Ishikawa (cell line): ENCODE measurements around the gene DAB1.

Experiments
- CEBPB ChIP-seq: IDR thresholded peaks from 2 replicates; pipeline ENCODE4 v1.6.1; 2012
- CREB1 ChIP-seq: IDR thresholded peaks from 2 replicates; pipeline ENCODE4 v1.6.1; 2012; ENCODE audit warnings: low read depth
- EGR1 ChIP-seq: IDR thresholded peaks from 2 replicates; pipeline ENCODE4 v1.6.1; 2012
- EP300 ChIP-seq: IDR thresholded peaks from 2 replicates; pipeline ENCODE4 v1.6.1; 2012; ENCODE audit warnings: borderline replicate concordance
- FOXM1 ChIP-seq: IDR thresholded peaks from 2 replicates; pipeline ENCODE4 v1.6.1; 2012; ENCODE audit warnings: low read depth, borderline replicate concordance
- NFIC ChIP-seq: IDR thresholded peaks from 2 replicates; pipeline ENCODE4 v1.6.1; 2012
- RAD21 ChIP-seq: IDR thresholded peaks from 2 replicates; pipeline ENCODE4 v1.6.1; 2012; ENCODE audit warnings: low read depth
- TAF1 ChIP-seq: IDR thresholded peaks from 2 replicates; pipeline ENCODE4 v1.6.1; 2012; ENCODE audit warnings: low read depth, mild to moderate bottlenecking
- TCF12 ChIP-seq: IDR thresholded peaks from 2 replicates; pipeline ENCODE4 v1.6.1; 2012; ENCODE audit warnings: low read depth
- TEAD4 ChIP-seq: IDR thresholded peaks from 2 replicates; pipeline ENCODE4 v1.6.1; 2012
- USF1 ChIP-seq: IDR thresholded peaks from 2 replicates; pipeline ENCODE4 v1.6.1; 2012
- YY1 ChIP-seq: IDR thresholded peaks from 2 replicates; pipeline ENCODE4 v1.6.1; 2012; ENCODE audit warnings: low read depth
- ZBTB7A ChIP-seq: IDR thresholded peaks from 2 replicates; pipeline ENCODE4 v1.6.1; 2012; ENCODE audit warnings: low read depth
- TF ChIP-seq, protein P1 (sequence below): IDR thresholded peaks from 2 replicates; pipeline ENCODE4 v1.6.1; 2012
- TF ChIP-seq, protein P2 (sequence below): IDR thresholded peaks from 2 replicates; pipeline ENCODE4 v1.6.1; 2012; ENCODE audit warnings: low read depth, mild to moderate bottlenecking

DAB1 gene

DNA sequence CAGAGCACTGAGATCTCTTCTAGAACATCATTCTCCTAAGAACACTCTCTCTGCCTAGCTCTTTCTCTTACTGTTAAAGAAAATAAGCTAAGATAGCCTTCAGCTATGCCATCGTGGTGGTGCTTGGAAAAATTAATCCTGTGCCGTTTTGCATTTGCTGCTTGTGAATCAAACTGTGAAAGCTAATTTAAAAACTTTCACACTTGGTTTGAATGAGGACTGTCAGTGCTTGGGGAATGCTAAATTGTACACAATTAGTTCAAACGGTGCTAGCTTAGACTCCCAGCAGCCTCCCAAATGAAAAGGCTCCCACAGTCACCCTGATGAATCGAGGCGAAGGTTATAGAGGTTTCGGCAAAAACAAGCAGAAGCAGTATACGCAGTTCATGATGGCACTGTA is 79.6 kb downstream of the DAB1 start:
- TF ChIP-seq RAD21 (no peak), NFIC (no peak), FOXM1 (no peak), TEAD4 (no peak), EGR1 (no peak), EP300 (no peak), ZBTB7A (no peak), USF1 (no peak)
- TF ChIP-seq, protein P1, sequence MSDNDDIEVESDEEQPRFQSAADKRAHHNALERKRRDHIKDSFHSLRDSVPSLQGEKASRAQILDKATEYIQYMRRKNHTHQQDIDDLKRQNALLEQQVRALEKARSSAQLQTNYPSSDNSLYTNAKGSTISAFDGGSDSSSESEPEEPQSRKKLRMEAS, result no peak
- TF ChIP-seq, protein P2, sequence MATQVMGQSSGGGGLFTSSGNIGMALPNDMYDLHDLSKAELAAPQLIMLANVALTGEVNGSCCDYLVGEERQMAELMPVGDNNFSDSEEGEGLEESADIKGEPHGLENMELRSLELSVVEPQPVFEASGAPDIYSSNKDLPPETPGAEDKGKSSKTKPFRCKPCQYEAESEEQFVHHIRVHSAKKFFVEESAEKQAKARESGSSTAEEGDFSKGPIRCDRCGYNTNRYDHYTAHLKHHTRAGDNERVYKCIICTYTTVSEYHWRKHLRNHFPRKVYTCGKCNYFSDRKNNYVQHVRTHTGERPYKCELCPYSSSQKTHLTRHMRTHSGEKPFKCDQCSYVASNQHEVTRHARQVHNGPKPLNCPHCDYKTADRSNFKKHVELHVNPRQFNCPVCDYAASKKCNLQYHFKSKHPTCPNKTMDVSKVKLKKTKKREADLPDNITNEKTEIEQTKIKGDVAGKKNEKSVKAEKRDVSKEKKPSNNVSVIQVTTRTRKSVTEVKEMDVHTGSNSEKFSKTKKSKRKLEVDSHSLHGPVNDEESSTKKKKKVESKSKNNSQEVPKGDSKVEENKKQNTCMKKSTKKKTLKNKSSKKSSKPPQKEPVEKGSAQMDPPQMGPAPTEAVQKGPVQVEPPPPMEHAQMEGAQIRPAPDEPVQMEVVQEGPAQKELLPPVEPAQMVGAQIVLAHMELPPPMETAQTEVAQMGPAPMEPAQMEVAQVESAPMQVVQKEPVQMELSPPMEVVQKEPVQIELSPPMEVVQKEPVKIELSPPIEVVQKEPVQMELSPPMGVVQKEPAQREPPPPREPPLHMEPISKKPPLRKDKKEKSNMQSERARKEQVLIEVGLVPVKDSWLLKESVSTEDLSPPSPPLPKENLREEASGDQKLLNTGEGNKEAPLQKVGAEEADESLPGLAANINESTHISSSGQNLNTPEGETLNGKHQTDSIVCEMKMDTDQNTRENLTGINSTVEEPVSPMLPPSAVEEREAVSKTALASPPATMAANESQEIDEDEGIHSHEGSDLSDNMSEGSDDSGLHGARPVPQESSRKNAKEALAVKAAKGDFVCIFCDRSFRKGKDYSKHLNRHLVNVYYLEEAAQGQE, result no peak

GRCh38 chr1:57341721-57342120 is 82.1 kb downstream of the DAB1 start:
- TF ChIP-seq TAF1, result no peak
- no peak for TF ChIP-seq EGR1
- TF ChIP-seq EP300, result no peak
- TF ChIP-seq TEAD4, result no peak
- TF ChIP-seq CEBPB, result no peak
- TF ChIP-seq, protein P1, result no peak
- TF ChIP-seq FOXM1, result no peak
- no peak for TF ChIP-seq CREB1
- TF ChIP-seq, protein P2, result no peak
- no peak for TF ChIP-seq ZBTB7A
- no peak for TF ChIP-seq YY1

DNA sequence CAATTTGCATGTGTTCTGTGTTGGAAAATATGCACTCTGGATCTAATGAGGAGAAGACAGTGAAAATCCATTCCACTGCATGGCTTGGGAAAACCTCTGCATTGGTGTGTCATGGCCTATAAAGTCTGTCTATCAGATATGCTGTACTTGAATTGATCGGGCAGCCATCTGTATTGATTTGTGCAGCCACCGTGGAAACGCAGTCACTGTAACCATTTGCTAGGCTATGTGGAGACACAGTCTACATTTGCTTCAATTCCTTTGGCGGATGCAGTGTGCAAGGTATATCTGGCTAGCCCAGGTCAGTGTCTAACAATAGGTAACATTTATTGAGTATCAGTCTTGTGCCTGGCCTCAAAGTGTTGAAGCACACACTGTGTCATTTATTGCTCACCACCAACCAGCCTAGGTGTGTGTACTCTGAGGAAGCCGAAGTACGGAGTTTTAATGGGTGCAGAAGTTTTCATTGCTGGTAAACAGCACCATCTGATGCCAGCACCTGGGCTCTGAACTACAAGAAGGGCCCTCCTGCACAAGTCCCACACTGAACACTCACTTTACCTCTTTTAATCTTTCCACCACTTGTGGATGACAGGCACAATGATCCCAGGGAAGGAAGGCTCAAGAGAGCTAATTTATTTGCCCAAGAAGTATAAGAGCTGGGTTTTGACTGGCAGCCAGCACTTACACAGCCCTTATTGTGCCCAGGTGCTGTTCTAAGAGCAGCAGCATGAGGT is 83.4 kb downstream of the DAB1 start:
- no peak for TF ChIP-seq CREB1
- TF ChIP-seq RAD21, result no peak
- no peak for TF ChIP-seq FOXM1
- no peak for TF ChIP-seq EGR1
- no peak for TF ChIP-seq NFIC
- TF ChIP-seq EP300, result no peak
- TF ChIP-seq TCF12, result no peak
- no peak for TF ChIP-seq USF1
- no peak for TF ChIP-seq TAF1
- TF ChIP-seq YY1, result no peak

DNA sequence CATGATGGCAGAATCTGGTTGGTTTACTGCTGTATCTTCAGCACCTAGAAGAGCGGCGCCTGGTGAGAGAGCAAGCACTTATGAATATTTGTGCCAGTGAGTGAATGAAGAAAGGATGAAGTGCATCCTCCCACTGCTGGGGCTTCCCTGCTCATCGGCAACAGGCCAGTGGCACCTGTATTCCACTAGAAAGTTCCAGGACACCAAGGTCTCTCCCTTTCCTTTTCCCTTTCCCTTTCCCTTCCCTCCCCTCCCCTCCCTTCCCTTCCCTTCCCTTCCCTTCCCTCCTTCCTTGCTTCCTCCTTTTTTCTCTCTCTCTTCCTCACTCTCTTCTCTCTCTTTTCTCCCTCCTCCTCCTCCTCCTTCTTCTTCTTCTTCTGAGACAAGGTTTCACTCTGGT is 86.2 kb downstream of the DAB1 start:
- TF ChIP-seq EGR1, result no peak
- TF ChIP-seq, protein P2, result no peak
- TF ChIP-seq TEAD4, result no peak
- TF ChIP-seq TAF1, result no peak
- no peak for TF ChIP-seq FOXM1
- no peak for TF ChIP-seq YY1
- TF ChIP-seq, protein P1, result no peak
